ENCODE measurements around the gene GORAB.

Gene GORAB

DNA sequence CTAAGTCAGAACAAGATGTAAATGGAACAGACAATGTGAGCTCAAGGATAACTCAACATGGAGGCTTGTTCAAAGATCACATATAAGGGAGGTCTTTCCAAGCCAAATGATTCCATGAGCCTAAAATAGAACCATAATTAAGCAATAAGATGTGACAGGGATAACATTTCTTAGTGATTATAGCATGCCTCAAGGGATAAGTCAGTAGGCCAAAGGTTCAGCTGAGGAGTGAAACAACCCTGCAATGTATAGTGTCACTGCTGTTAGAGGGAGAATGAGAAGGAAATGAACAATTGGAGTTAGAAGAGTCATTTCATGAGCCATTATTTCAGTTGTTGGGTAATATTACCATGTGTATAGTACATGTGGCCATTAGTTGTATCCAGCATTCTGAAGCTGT lies 25.0 kb downstream of the GORAB start:
- DNase-seq: peak; percentile 59
- no peak overlapping the region for H2AK5ac ChIP-seq (ENCODE audit: low read length, severe bottlenecking)

GRCh38 chr1:170558731-170559130 lies 26.8 kb downstream of the GORAB start:
- H3K36me3 ChIP-seq (ENCODE audit: control insufficient read depth in 1 of 2, insufficient read depth in 2 of 2, low read depth in 1 of 2, low read length in 2 of 2): peaks cover 3 to 13% of the 10 kb centered on the region in 2 experiments
- no peak overlapping the region for H3K4me2 ChIP-seq (ENCODE audit: low read length, poor library complexity, severe bottlenecking)

More for the DNA sequence above, 25.0 kb downstream of the GORAB start:
- no peak overlapping the region for H2BK15ac ChIP-seq (ENCODE audit: low read depth, poor library complexity, severe bottlenecking)
- no peak overlapping the region for H4K8ac ChIP-seq (ENCODE audit: low read length)
- H3K4me2 ChIP-seq (ENCODE audit: low read length, poor library complexity, severe bottlenecking): no peak overlapping the region
- no peak overlapping the region for H3K4me3 ChIP-seq (ENCODE audit: insufficient read depth in 1 of 2, low read depth in 1 of 2, low read length in 2 of 2)
- H2BK120ac ChIP-seq (ENCODE audit: low read depth, low read length): no peak overlapping the region
- no peak overlapping the region for H3K23ac ChIP-seq (ENCODE audit: low read length in 2 of 2)
- H4K91ac ChIP-seq (ENCODE audit: low read length): no peak overlapping the region
- H3K14ac ChIP-seq (ENCODE audit: low read length in 2 of 2): no peak overlapping the region
- H3K9ac ChIP-seq (ENCODE audit: low read length): peak overlapping the region; percentile 56
- H3K18ac ChIP-seq (ENCODE audit: low read depth in 1 of 2, low read length in 2 of 2): no peak overlapping the region
- H2BK12ac ChIP-seq (ENCODE audit: low read length in 2 of 2): no peak overlapping the region
- no peak overlapping the region for H2BK5ac ChIP-seq (ENCODE audit: low read depth, low read length, poor library complexity, severe bottlenecking)
- no peaks in the 10 kb centered on the region for H3K4me1 ChIP-seq (ENCODE audit: control insufficient read depth, insufficient read depth, low read depth, low read length)
- no peak overlapping the region for H2AFZ ChIP-seq (ENCODE audit: low read depth, low read length)
- peaks cover 6 to 30% of the 10 kb centered on the region in 2 experiments for H3K36me3 ChIP-seq (ENCODE audit: control insufficient read depth in 1 of 2, insufficient read depth in 2 of 2, low read depth in 1 of 2, low read length in 2 of 2)
- H3K9me3 ChIP-seq (ENCODE audit: control insufficient read depth, low read length): peaks cover 50% of the 10 kb centered on the region
- no peaks in the 10 kb centered on the region for H3K27me3 ChIP-seq (ENCODE audit: control insufficient read depth in 1 of 2, insufficient read depth in 1 of 2, low read length in 2 of 2)
- H3K27ac ChIP-seq (ENCODE audit: low read length, poor library complexity, severe bottlenecking): no peak overlapping the region
- H3K79me1 ChIP-seq (replicated peaks; ENCODE audit: low read length, poor library complexity, severe bottlenecking): no peaks in the 10 kb centered on the region
- H3K4ac ChIP-seq (ENCODE audit: low read depth in 1 of 2, low read length in 2 of 2): no peak overlapping the region

DNA sequence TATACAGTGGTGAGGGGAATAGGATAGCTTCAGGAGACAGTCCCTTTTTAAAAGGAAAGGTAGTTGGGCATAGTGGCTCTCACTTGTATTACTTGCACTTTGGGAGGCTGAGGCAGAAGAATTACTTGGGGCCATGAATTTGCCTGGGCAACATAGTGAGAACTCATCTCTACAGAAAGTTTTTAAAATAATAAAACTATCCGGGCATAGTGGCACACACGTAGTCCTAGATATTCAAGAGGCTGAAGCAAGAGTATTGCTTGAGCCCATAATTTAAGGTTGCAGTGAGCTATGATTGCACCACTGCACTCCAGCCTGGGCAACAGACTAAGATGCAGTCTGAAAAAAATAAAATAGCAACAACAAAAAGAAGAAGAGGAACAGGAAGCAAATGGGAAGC lies 27.2 kb downstream of the GORAB start:
- Histone ChIP-seq H2AK5ac (ENCODE audit: low read length, severe bottlenecking) (no peak overlapping the region), H3K4me1 (ENCODE audit: control insufficient read depth, insufficient read depth, low read depth, low read length) (peaks cover 2% of the 10 kb centered on the region), H3K27me3 (ENCODE audit: control insufficient read depth in 1 of 2, insufficient read depth in 1 of 2, low read length in 2 of 2) (no peaks in the 10 kb centered on the region), H3K18ac (ENCODE audit: low read depth in 1 of 2, low read length in 2 of 2) (no peak overlapping the region), H2BK12ac (ENCODE audit: low read length in 2 of 2) (no peak overlapping the region), H3K4ac (ENCODE audit: low read depth in 1 of 2, low read length in 2 of 2) (no peak overlapping the region), H2AFZ (ENCODE audit: low read depth, low read length) (no peak overlapping the region), H3K36me3 (ENCODE audit: control insufficient read depth in 1 of 2, insufficient read depth in 2 of 2, low read depth in 1 of 2, low read length in 2 of 2) (peaks cover 1 to 9% of the 10 kb centered on the region in 2 experiments), H3K4me2 (ENCODE audit: low read length, poor library complexity, severe bottlenecking) (no peak overlapping the region), H3K27ac (ENCODE audit: low read length, poor library complexity, severe bottlenecking) (no peak overlapping the region), H2BK15ac (ENCODE audit: low read depth, poor library complexity, severe bottlenecking) (no peak overlapping the region), H4K91ac (ENCODE audit: low read length) (no peak overlapping the region), H2BK120ac (ENCODE audit: low read depth, low read length) (no peak overlapping the region), H3K4me3 (ENCODE audit: insufficient read depth in 1 of 2, low read depth in 1 of 2, low read length in 2 of 2) (peak overlapping the region in 1 of 2 experiments; percentile 46), H3K9me3 (ENCODE audit: control insufficient read depth, low read length) (peaks cover 46% of the 10 kb centered on the region), H3K9ac (ENCODE audit: low read length) (no peak overlapping the region), H3K23ac (ENCODE audit: low read length in 2 of 2) (no peak overlapping the region), H3K14ac (ENCODE audit: low read length in 2 of 2) (no peak overlapping the region), H3K79me1 (replicated peaks; ENCODE audit: low read length, poor library complexity, severe bottlenecking) (no peaks in the 10 kb centered on the region), H2BK5ac (ENCODE audit: low read depth, low read length, poor library complexity, severe bottlenecking) (no peak overlapping the region), H4K8ac (ENCODE audit: low read length) (no peak overlapping the region)
- DNase-seq: no peak
- WGBS: 100% methylated on average over 2 of the region's 2 CpGs

More at GRCh38 chr1:170558731-170559130, 26.8 kb downstream of the GORAB start:
- H2BK12ac ChIP-seq (ENCODE audit: low read length in 2 of 2): no peak overlapping the region
- H3K14ac ChIP-seq (ENCODE audit: low read length in 2 of 2): no peak overlapping the region
- H3K4ac ChIP-seq (ENCODE audit: low read depth in 1 of 2, low read length in 2 of 2): no peak overlapping the region
- no peak overlapping the region for H2BK5ac ChIP-seq (ENCODE audit: low read depth, low read length, poor library complexity, severe bottlenecking)
- no peak overlapping the region for H3K27ac ChIP-seq (ENCODE audit: low read length, poor library complexity, severe bottlenecking)
- no peak overlapping the region for H2BK120ac ChIP-seq (ENCODE audit: low read depth, low read length)
- no peak overlapping the region for H3K23ac ChIP-seq (ENCODE audit: low read length in 2 of 2)
- H3K27me3 ChIP-seq (ENCODE audit: control insufficient read depth in 1 of 2, insufficient read depth in 1 of 2, low read length in 2 of 2): no peaks in the 10 kb centered on the region
- no peak overlapping the region for H2AK5ac ChIP-seq (ENCODE audit: low read length, severe bottlenecking)
- no peak overlapping the region for H4K91ac ChIP-seq (ENCODE audit: low read length)
- H3K18ac ChIP-seq (ENCODE audit: low read depth in 1 of 2, low read length in 2 of 2): no peak overlapping the region
- H2BK15ac ChIP-seq (ENCODE audit: low read depth, poor library complexity, severe bottlenecking): no peak overlapping the region
- peaks cover 2% of the 10 kb centered on the region for H3K4me1 ChIP-seq (ENCODE audit: control insufficient read depth, insufficient read depth, low read depth, low read length)
- H4K8ac ChIP-seq (ENCODE audit: low read length): no peak overlapping the region
- peaks cover 46% of the 10 kb centered on the region for H3K9me3 ChIP-seq (ENCODE audit: control insufficient read depth, low read length)
- H3K9ac ChIP-seq (ENCODE audit: low read length): no peak overlapping the region
- DNase-seq: no peak
- peak overlapping the region in 1 of 2 experiments; percentile 46 for H3K4me3 ChIP-seq (ENCODE audit: insufficient read depth in 1 of 2, low read depth in 1 of 2, low read length in 2 of 2)
- H2AFZ ChIP-seq (ENCODE audit: low read depth, low read length): no peak overlapping the region
- 86% methylated on average over 3 of the region's 5 CpGs for WGBS
- no peaks in the 10 kb centered on the region for H3K79me1 ChIP-seq (replicated peaks; ENCODE audit: low read length, poor library complexity, severe bottlenecking)

DNA sequence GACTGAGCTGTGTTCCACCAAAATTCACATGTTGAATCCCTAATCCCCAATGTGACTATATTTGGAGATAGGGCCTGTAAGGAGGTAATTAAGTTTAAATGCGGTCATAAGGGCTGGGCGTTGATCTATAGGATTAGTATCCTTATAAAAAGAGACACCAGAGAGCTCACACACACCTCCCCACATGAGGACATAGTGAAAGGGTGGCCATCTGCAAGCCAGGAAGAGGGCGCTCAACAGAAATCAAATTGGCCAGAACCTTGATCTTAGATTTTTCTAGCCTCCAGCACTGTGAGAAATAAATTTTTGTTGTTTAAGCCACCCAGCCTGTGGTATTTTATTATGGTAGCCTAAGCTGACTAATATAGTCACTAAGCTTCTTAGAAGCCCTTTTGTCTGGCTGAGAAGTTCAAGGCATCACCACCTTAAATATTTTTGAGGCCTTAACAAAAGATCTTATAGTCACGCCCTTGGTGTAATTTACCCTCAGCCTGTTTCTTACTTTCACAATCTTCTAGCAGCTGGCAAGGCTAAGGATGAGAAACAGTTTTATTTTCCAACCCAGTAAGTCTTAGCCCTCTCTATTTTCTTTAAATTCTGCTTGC lies 28.8 kb downstream of the GORAB start:
- H3K4me3 ChIP-seq (ENCODE audit: insufficient read depth in 1 of 2, low read depth in 1 of 2, low read length in 2 of 2): no peak overlapping the region
- H3K23ac ChIP-seq (ENCODE audit: low read length in 2 of 2): no peak overlapping the region
- no peak overlapping the region for H3K4me2 ChIP-seq (ENCODE audit: low read length, poor library complexity, severe bottlenecking)
- no peak overlapping the region for H2AK5ac ChIP-seq (ENCODE audit: low read length, severe bottlenecking)
- no peak overlapping the region for H4K91ac ChIP-seq (ENCODE audit: low read length)
- DNase-seq: no peak
- no peak overlapping the region for H2AFZ ChIP-seq (ENCODE audit: low read depth, low read length)
- no peak overlapping the region for H3K4ac ChIP-seq (ENCODE audit: low read depth in 1 of 2, low read length in 2 of 2)
- H2BK5ac ChIP-seq (ENCODE audit: low read depth, low read length, poor library complexity, severe bottlenecking): no peak overlapping the region
- H4K8ac ChIP-seq (ENCODE audit: low read length): no peak overlapping the region
- H3K27me3 ChIP-seq (ENCODE audit: control insufficient read depth in 1 of 2, insufficient read depth in 1 of 2, low read length in 2 of 2): no peaks in the 10 kb centered on the region
- no peaks in the 10 kb centered on the region for H3K79me1 ChIP-seq (replicated peaks; ENCODE audit: low read length, poor library complexity, severe bottlenecking)
- H2BK12ac ChIP-seq (ENCODE audit: low read length in 2 of 2): no peak overlapping the region
- no peak overlapping the region for H3K27ac ChIP-seq (ENCODE audit: low read length, poor library complexity, severe bottlenecking)
- H2BK120ac ChIP-seq (ENCODE audit: low read depth, low read length): no peak overlapping the region
- H3K4me1 ChIP-seq (ENCODE audit: control insufficient read depth, insufficient read depth, low read depth, low read length): peaks cover 2% of the 10 kb centered on the region
- H3K9ac ChIP-seq (ENCODE audit: low read length): no peak overlapping the region
- no peak overlapping the region for H3K18ac ChIP-seq (ENCODE audit: low read depth in 1 of 2, low read length in 2 of 2)
- no peak overlapping the region for H3K14ac ChIP-seq (ENCODE audit: low read length in 2 of 2)
- 94% methylated on average over 4 of the region's 4 CpGs for WGBS
- no peaks in the 10 kb centered on the region for H3K36me3 ChIP-seq (ENCODE audit: control insufficient read depth in 1 of 2, insufficient read depth in 2 of 2, low read depth in 1 of 2, low read length in 2 of 2)
- no peak overlapping the region for H2BK15ac ChIP-seq (ENCODE audit: low read depth, poor library complexity, severe bottlenecking)
- peaks cover 46% of the 10 kb centered on the region for H3K9me3 ChIP-seq (ENCODE audit: control insufficient read depth, low read length)
